IPS DF 19.7 (cell line): Measurements from ENCODE around the gene CELF4.

ENCODE experiments used
- DNase-seq: peaks from one replicate; pipeline ENCODE4 v3.0.0-alpha.2; 2013; ENCODE audit warnings: low read depth, low spot score

The CELF4 gene

GRCh38 chr18:37414816-37415215, 150.8 kb downstream of the CELF4 start:
- DNase-seq: no peak

DNA sequence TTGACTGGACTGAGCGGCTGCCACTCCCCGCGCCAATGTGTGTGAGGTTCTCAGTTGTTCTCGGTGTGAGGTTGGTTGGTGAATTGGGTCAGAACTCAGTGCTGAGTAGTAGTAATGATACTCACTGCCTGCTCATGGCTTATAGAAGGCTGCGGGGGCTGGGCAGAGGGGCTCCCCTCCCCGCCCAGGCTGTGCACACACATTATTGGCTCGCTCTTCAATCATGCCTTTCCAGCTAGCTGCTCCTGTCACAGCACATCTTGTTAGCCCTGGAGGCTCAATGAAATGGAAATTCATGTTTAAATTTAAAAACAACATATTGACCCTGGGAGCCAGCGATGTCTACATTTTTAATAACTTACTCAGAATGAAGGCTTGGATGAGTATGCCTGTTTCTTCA, 152.8 kb downstream of the CELF4 start:
- DNase-seq: no peak

GRCh38 chr18:37412333-37412732, 153.3 kb downstream of the CELF4 start:
- DNase-seq: no peak

DNA sequence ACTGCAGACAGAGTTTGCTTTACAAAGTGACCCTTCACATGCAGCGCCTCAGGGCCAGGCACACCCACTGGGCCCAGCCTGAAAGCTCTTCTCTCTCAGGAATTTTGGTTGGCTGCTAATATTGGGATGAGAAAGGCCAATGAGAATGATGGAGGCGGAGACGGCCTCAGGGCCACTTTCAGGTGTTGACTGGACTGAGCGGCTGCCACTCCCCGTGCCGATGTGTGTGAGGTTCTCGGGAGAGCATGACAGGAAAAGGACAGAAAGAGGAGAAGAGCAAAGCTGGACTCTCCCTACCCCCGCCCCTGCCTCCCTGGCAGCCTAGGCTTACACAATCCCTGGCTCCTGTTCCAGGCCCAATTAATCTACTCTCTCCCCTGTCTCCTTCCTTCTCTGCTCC, 155.7 kb downstream of the CELF4 start:
- DNase-seq: no peak

DNA sequence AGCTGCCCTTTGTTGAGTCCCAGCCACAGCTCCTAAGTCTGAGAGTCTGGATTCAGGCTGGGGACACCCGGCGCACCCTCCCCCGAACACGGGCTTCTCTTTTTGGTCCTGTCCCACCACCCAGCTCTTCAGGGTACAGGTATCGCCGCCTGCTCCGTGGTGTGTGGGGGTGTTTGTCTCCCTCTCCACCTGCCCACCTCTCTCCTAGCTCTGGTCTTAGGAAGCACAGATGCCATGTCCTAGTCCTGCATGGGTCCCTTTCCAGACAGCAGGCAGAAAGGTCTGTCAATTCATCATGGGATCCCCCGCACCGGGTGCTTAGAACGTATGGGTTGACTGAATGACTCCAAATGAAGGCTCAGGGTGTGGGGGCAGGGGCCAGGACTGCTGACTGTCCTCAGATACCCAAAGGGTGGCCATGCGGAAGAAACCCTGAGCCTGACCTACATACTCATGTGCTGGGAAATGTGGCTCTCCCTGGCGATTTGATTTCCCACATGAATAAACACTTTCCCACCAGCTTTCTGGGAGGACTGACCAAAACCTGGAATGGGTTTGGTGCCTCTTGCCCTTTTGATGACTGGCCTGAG, 156.8 kb downstream of the CELF4 start:
- no peak for DNase-seq

- no peak for DNase-seq
These were observed 158.0 kb downstream of the CELF4 start for GRCh38 chr18:37407571-37407970.

DNA sequence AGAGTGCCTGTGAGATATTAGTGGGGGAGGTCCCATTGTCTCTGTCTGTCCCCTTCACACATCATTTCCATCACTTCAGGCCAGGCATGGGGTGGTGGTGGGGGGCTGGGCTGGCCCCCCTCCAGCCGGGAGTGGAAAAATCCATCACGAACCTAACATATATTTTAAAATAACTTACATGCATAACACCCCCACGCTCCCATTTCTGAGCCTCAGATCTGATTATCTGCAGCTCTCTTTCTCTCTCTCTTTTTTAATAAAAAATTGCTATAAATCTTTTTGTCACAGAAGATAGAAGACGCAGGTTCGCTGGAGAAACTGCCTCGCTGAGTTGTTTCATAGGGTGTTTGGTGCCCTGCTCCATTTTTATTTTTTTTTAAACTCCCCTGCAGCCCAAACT, 159.8 kb downstream of the CELF4 start:
- DNase-seq: no peak

DNA sequence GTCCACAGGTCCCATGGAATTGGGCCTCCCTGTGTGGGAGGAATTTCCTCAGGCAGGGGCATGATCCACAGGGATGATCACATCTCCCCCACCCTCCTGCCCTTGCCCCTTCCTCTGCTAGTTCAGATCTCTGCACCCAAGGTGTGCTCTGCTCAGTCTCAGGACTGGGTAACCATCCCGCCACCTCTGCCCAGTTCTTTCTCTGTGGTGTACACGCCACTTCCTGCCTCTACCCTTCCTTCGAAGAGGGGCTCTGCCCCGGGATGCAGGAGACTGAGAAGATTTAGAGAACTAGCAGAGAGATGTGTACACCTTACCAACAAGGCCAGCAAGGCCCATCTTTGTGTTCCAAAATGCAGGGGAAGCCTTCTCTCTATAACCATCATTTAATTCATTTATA, 160.4 kb downstream of the CELF4 start:
- DNase-seq: no peak

GRCh38 chr18:37403788-37404187, 161.8 kb downstream of the CELF4 start:
- DNase-seq: no peak

DNA sequence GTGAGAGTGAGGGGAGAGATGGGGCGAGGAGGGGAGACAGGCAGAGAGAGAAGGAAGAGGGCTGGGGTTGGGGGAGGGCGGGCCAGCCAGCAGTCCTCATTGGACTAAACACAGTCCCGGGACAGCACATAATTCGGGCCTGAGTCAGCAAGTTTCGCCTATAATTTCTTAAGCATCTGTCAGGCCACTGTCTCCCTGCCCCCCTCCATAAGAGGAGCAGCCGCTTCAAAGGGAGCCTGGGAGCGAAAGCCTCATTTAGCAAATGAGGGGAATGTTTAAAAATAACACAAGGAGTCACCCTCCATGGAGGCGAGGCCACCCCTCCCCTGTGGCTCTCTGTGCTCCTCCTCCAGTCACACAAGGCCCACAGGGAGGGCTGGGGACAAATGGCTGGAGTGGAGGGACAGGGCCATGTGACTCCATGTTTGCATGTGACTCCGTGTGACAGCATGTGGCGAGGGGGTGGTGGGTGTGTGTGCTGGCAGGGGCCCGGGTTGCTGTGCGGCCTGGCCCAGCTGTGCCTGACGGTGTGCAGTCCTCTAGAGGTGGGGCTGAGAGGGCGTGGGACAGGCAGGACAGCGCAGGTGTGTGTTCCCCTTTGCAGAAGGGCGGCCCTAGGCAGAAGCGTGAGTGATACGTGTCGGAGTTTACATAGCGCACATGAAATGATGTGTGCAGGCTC, 162.4 kb downstream of the CELF4 start:
- DNase-seq: no peak

DNA sequence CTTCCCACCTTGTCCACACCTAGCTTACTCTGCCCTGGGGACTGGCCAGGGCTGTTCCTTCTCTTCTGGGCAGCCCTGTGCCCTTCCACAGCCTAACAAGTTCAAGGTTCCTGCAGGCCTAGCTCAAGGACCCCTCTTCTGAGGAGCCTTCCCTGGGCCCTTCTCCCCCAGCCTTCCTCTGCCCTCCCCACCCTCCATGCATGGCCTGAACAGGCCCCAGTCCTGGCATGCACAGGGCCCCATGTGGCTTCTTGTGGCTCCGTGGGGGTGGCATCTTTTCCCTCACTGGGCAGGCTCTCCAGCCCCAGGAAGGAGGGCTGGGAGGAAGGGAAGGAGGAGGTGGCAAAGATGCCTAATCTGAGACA, 162.9 kb downstream of the CELF4 start:
- DNase-seq: no peak

DNA sequence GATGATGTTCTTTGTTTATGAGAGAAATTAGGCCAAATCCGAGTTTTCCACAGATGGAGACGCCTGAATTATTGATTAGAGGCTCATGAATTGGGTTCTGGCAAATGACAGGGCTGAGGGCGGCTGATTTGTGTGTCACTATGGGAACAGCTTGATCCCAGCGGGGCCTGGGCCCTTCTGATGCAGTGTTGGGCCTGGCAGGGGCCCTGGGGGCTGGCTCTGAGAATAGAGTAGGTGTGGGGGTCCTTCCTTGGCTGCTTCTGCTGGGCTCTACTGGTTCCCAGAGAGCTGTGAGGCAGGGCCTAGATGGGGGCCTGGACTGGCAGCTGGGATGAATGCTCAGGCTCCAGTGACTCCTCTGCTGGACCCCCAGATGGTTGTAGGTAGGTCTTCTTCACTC, 164.8 kb downstream of the CELF4 start:
- no peak for DNase-seq

DNA sequence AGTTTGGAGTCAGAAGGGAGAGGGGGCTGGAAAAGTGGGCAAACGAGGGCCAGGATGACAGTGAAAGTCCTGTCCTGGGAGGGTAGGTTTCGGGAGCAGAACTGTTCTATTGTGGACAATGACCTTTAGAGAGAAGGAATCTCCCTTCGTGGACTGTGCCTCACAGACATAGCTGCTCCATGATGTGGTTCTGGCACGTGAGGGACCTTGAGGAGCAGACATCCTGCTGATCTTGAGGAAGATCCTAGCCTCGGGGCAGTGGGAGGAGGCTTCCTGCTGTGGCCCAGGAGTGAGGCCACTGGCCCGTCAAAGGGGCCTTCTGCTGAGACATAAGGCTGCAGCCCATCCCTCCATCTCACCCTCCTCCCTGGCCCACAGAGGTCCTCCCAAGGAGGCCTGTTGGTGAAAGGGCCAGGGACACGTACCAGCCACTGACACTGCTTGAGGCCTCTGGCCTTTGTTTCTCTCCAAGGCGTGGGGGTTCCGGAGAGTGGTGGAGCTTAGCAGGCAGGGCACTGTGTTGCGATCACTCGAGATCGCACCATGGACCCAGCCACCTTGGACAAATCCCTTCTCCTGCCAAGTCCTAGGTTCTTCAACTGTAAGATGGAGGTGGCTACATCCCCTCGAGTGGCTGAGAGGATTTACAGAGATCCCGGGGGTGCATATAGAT, 167.2 kb downstream of the CELF4 start:
- no peak for DNase-seq

GRCh38 chr18:37397814-37398213, 167.8 kb downstream of the CELF4 start:
- no peak for DNase-seq

DNA sequence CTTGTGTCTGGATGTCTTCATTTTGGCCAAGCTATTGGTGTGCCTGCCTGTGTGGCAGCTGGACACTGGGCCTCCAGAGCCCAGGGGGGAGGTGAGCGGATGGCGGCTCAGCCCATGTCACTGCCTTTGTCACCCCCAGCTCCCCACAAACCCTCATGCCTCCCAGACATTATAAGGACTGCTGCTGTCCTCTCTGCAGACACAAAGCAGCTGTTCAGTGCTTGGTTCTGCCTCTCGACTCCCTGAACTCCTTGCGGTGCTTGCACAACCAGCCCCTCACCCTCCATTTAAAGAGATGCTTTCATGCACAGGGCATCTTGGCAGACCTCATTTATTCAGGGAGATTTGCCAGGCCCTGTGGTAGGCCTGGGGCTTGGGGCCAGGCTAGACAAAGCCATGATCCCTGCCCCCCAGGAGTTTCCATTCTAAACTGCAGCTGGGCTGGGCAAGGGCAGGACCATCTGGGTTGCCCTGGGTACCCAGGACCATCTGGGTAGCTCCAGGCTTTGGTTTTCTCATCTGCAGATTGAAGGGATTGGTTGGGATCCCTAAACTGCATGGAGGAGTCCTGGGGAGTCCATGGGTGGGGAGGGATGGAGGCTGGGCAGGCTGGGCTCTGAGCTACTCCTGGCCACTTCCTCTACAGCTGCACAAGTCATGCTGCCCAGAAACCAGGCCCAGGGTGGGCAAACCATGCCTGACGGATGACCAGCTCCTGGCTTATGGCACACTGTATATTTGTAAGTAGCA, 168.5 kb downstream of the CELF4 start:
- no peak for DNase-seq

DNA sequence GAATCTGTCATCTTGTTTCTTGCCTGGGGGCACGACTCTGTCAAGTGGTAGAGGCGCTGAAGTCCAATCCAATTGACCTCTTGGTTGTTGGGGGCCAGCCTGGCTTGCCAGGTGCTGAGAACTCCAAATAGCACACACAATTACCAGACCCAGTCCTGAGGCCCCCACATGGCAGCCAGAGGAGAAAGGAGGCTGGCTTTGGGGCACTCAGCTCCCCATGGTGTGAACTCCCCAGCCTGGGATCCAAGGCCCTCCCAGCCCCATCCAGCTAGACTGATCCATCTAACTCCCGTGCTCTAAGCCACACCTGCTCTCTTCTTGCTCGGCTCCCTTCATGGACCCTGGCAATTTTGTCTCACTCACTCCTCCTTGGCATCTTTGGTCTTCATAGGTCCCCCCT, 170.0 kb downstream of the CELF4 start:
- no peak for DNase-seq

DNA sequence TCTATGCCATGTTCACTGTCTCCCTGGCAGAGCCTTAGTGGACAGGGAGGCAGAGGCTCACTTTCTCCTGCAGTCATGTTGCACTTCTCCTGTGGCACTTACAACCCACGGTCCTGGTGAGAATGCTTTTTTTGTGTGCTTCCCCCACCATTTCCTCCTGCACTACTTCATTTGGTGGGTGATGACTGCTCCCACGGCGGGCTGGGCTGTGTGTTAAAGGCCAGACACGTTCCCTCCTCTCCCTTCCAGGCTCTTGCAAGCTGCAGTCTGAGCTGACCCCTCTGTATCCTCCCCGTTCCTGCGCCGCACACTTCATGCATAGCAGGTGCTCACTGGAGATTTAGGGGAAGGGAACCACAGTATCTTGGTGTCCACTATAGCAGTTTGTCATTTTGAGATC, 170.5 kb downstream of the CELF4 start:
- DNase-seq: no peak

- DNase-seq: no peak
These were observed 171.0 kb downstream of the CELF4 start for GRCh38 chr18:37394610-37394965.

- DNase-seq: peak; percentile 69
These were observed 171.5 kb downstream of the CELF4 start for GRCh38 chr18:37393945-37394609.

DNA sequence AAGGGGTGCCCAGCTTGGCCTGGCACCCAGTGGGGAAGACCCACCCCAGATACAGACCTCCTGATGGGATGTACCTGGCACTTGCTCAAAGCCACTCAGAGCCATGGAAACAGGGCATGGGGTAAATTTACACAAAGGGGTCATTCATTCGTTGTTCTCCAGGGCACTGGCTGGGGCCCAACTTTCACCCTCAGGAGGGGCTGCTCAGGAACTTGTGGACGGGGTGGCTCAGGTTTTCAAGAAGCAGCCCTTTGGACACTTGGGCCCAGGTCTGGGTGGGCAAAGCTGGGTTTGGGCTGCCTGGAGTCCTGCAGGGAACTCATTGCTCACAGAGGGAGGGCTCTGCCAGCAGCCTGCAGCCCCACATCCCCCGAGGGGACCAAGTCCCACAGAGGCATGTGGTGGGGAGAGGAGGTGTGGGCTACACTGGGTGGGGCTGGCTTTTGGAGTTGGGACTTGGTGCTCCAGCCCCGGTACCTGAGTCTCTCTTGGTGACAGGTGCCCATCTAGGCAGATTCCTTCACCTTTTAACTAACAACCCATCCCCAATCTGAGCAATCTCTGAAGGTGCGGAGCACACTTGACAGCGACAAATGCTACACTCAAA, 172.3 kb downstream of the CELF4 start:
- no peak for DNase-seq

DNA sequence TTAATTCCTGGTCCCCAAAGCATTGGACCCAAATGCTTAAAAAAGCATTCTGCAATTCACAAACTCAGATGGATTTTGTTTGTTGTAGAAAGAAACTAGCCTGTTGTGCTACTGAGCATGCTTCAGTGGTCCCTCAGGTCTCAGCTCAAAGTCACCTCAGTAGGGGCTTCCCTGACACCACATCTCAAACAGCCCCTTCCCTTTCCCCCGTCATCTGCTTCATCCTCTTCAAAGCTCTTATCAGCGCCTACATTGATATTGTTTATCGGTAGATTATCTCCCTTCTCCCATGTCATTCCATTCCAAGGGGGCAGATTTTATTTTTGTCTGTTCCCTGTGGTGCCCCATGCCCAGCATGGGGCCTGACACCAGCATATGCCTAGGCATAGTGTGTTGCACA, 172.9 kb downstream of the CELF4 start:
- no peak for DNase-seq
